ENCODE results near the gene MAPK6. TPM values are rescaled to one million over a fixed set of nuclear protein-coding genes. Genes with fewer than 3 reads are reported as not detected.

MAPK6 gene
- total and polyA plus RNA-seq, 2 donors (not counting 1 experiment from before 2014, with no cell fraction given) = 3.2 to 17.9 TPM

DNA sequence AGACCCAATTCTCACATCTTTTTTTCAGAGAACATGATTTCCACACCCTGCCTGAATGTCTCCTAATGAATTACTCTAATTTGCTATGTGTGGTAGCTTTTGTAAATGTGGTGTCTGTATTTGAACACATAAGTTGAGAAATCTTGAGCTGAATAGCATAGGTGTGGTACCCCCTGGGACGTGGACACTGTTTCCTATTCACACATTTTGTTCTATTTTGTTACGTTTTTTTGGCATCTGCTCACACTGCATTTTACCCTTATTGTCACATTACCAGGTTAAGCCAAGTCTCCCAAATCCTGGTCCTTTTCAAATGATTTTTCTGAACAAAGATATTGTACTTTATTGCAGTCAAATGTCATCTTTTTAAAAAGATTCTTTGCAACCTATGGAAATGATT is 6.8 kb upstream of the MAPK6 start:
- H3K4me1 ChIP-seq (ENCODE audit: control insufficient read depth in 2 of 2, insufficient read depth in 2 of 2, low read length in 2 of 2) = peaks cover 14 to 19% of the 10 kb centered on the region in 2 donors
- no peaks in the 10 kb centered on the region for H3K36me3 ChIP-seq (replicated peaks in 1 of 2; ENCODE audit: control extremely low read depth in 1 of 2, control insufficient read depth in 1 of 2, extremely low read depth in 1 of 2, insufficient read depth in 2 of 2, low read length in 1 of 2)
- H3K9ac ChIP-seq (ENCODE audit: low read length) = no peak overlapping the region
- H3K79me2 ChIP-seq (ENCODE audit: control insufficient read depth, insufficient read depth, low read length) = no peaks in the 10 kb centered on the region
- no peak overlapping the region for H3K4me2 ChIP-seq (replicated peaks; ENCODE audit: low read depth, low read length, poor library complexity, severe bottlenecking)
- no peaks in the 10 kb centered on the region for H3K9me3 Mint-ChIP-seq (ENCODE audit: insufficient read depth)
- H3K27ac Mint-ChIP-seq = no peak overlapping the region
- no peak overlapping the region for H3K4me3 Mint-ChIP-seq
- no peak for TF ChIP-seq EZH2 (IDR thresholded peaks at IDR 0.05; ENCODE audit: borderline replicate concordance, insufficient read depth, low read depth, low read length, poor library complexity, severe bottlenecking)
- TF ChIP-seq, protein P1, sequence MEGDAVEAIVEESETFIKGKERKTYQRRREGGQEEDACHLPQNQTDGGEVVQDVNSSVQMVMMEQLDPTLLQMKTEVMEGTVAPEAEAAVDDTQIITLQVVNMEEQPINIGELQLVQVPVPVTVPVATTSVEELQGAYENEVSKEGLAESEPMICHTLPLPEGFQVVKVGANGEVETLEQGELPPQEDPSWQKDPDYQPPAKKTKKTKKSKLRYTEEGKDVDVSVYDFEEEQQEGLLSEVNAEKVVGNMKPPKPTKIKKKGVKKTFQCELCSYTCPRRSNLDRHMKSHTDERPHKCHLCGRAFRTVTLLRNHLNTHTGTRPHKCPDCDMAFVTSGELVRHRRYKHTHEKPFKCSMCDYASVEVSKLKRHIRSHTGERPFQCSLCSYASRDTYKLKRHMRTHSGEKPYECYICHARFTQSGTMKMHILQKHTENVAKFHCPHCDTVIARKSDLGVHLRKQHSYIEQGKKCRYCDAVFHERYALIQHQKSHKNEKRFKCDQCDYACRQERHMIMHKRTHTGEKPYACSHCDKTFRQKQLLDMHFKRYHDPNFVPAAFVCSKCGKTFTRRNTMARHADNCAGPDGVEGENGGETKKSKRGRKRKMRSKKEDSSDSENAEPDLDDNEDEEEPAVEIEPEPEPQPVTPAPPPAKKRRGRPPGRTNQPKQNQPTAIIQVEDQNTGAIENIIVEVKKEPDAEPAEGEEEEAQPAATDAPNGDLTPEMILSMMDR (IDR thresholded peaks at IDR 0.05) = no peak
- peaks cover 16% of the 10 kb centered on the region for H3K4me1 Mint-ChIP-seq
- intact Hi-C loops (cut with micrococcal nuclease) = no loop called here
- H4K20me1 ChIP-seq (ENCODE audit: control insufficient read depth, insufficient read depth, low read length, poor library complexity, severe bottlenecking) = no peaks in the 10 kb centered on the region
- ChIA-PET POLR2A (no interaction called here), CTCF (no interaction called here)
- no peaks in the 10 kb centered on the region for H3K27me3 Mint-ChIP-seq
- H3K27me3 ChIP-seq (replicated peaks in 1 of 4; ENCODE audit: control extremely low read depth in 1 of 4, control insufficient read depth in 3 of 4, insufficient read depth in 4 of 4, low read length in 3 of 4) = no peaks in the 10 kb centered on the region
- DNase-seq = no peak
- no peak overlapping the region for H3K4me3 ChIP-seq (ENCODE audit: control extremely low read depth in 1 of 5, extremely low read depth in 1 of 5, insufficient read depth in 1 of 5, low read depth in 2 of 5, low read length in 4 of 5)
- H2AFZ ChIP-seq (ENCODE audit: insufficient read depth, low read depth, low read length, poor library complexity, severe bottlenecking) = no peak overlapping the region
- no peak overlapping the region for H3K27ac ChIP-seq (ENCODE audit: low read length in 2 of 2)
- no peaks in the 10 kb centered on the region for H3K9me3 ChIP-seq (ENCODE audit: control extremely low read depth in 1 of 3, control insufficient read depth in 2 of 3, insufficient read depth in 1 of 3, low read length in 2 of 3)
- no peak for ATAC-seq (ENCODE audit: low read depth)
- no CpG with 5 or more reads among the region's 2 CpGs for WGBS (ENCODE audit: insufficient coverage)

DNA sequence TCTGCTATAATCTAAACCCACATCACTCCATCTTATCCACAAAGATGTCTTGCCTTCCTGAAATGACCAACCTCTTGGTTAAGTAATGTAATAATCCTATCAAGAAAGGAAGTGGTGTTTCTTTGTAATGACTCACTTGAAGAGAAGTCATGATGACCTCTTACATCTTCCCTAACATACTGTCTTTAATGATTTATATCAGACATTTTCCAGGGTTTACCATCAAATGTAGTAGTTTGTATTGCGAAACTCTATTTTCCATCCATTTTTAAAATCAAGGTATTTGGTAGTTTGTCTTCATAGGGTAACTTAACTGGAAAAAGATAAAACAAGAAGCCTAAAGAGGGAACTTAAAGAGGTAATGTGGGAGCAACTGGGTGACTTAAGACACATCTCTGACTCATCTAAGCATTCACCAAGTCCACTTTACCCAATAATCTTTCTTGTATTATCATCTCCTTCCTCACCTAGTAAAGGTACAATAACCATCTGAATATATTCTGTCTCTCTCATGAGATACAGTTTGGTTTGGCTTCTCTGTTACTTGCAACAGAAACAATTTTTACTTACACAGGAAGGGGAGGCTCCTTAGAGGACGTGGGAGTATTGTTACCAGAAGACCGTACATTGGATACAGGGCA is 5.7 kb upstream of the MAPK6 start:
- no CpG with 5 or more reads among the region's 3 CpGs for WGBS (ENCODE audit: insufficient coverage)
- no peak overlapping the region for H3K9ac ChIP-seq (ENCODE audit: low read length)

More for the DNA sequence above, 5.7 kb upstream of the MAPK6 start:
- H3K27ac Mint-ChIP-seq = no peak overlapping the region
- Histone ChIP-seq H3K27me3 (replicated peaks in 1 of 4; ENCODE audit: control extremely low read depth in 1 of 4, control insufficient read depth in 3 of 4, insufficient read depth in 4 of 4, low read length in 3 of 4) (no peaks in the 10 kb centered on the region), H3K4me1 (ENCODE audit: control insufficient read depth in 2 of 2, insufficient read depth in 2 of 2, low read length in 2 of 2) (peaks cover 11% of the 10 kb centered on the region in 2 donors), H3K36me3 (replicated peaks in 1 of 2; ENCODE audit: control extremely low read depth in 1 of 2, control insufficient read depth in 1 of 2, extremely low read depth in 1 of 2, insufficient read depth in 2 of 2, low read length in 1 of 2) (no peaks in the 10 kb centered on the region), H3K4me2 (replicated peaks; ENCODE audit: low read depth, low read length, poor library complexity, severe bottlenecking) (no peak overlapping the region), H4K20me1 (ENCODE audit: control insufficient read depth, insufficient read depth, low read length, poor library complexity, severe bottlenecking) (no peaks in the 10 kb centered on the region), H3K79me2 (ENCODE audit: control insufficient read depth, insufficient read depth, low read length) (no peaks in the 10 kb centered on the region), H3K9me3 (ENCODE audit: control extremely low read depth in 1 of 3, control insufficient read depth in 2 of 3, insufficient read depth in 1 of 3, low read length in 2 of 3) (no peaks in the 10 kb centered on the region), H3K27ac (ENCODE audit: low read length in 2 of 2) (no peak overlapping the region), H2AFZ (ENCODE audit: insufficient read depth, low read depth, low read length, poor library complexity, severe bottlenecking) (no peak overlapping the region), H3K4me3 (ENCODE audit: control extremely low read depth in 1 of 5, extremely low read depth in 1 of 5, insufficient read depth in 1 of 5, low read depth in 2 of 5, low read length in 4 of 5) (no peak overlapping the region)
- DNase-seq (no peak), ATAC-seq (ENCODE audit: low read depth) (no peak)
- POLR2A ChIA-PET = no interaction called here
- H3K4me3 Mint-ChIP-seq = no peak overlapping the region
- H3K4me1 Mint-ChIP-seq = peaks cover 11% of the 10 kb centered on the region
- H3K27me3 Mint-ChIP-seq = no peaks in the 10 kb centered on the region
- TF ChIP-seq EZH2 (IDR thresholded peaks at IDR 0.05; ENCODE audit: borderline replicate concordance, insufficient read depth, low read depth, low read length, poor library complexity, severe bottlenecking) = no peak
- TF ChIP-seq, protein P1 (IDR thresholded peaks at IDR 0.05) = no peak
- CTCF ChIA-PET = no interaction called here
- intact Hi-C loops (cut with micrococcal nuclease) = no loop called here
- H3K9me3 Mint-ChIP-seq (ENCODE audit: insufficient read depth) = no peaks in the 10 kb centered on the region
